Breast epithelium (tissue), 3 donors: ENCODE data around the gene CRYBB3.

Source experiments
- POLR2A ChIP-seq: fragments of 450-650 bp; IDR thresholded peaks from one replicate; pipeline ENCODE4 v1.6.1; 2016; ENCODE audit warnings: antibody characterized with exemption, mild to moderate bottlenecking, moderate library complexity
- POLR2AphosphoS5 ChIP-seq, 3 donors: sonication (generic); formaldehyde crosslinking; IDR thresholded peaks; one replicate each; pipeline ENCODE4 v1.6.1; 2017; ENCODE audit warnings: antibody characterized with exemption in 3 of 3
- TF ChIP-seq, protein P1 (sequence below), 3 donors: fragments of 450-650 bp; IDR thresholded peaks; one replicate each; pipeline ENCODE4 v1.5.1; 2016 to 2017; ENCODE audit warnings: antibody characterized with exemption in 3 of 3, mild to moderate bottlenecking in 3 of 3, moderate library complexity in 3 of 3

DNA sequence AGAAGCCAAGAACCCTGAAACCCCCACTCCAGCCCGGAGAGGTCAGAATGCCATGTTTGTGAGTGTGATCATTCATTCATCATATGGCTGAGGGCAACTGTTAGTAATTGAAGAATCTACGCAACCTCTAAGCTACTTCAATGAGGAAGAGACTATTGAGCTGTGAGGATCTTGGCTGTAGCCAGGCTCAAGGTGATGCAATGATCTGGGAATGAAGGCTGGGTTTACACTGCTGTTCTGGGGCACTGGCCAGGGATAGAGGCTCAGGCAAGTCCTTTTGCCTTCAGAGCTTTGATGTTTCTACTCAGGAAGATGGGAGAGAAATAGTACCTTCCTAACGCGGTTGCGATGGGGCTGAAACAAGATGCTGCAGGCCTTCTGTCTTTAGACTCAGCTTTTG is 32.6 kb downstream of the CRYBB3 start:
- TF ChIP-seq POLR2A (no peak), POLR2AphosphoS5 (IDR thresholded peaks at IDR 0.05) (no peak)
- TF ChIP-seq, protein P1, sequence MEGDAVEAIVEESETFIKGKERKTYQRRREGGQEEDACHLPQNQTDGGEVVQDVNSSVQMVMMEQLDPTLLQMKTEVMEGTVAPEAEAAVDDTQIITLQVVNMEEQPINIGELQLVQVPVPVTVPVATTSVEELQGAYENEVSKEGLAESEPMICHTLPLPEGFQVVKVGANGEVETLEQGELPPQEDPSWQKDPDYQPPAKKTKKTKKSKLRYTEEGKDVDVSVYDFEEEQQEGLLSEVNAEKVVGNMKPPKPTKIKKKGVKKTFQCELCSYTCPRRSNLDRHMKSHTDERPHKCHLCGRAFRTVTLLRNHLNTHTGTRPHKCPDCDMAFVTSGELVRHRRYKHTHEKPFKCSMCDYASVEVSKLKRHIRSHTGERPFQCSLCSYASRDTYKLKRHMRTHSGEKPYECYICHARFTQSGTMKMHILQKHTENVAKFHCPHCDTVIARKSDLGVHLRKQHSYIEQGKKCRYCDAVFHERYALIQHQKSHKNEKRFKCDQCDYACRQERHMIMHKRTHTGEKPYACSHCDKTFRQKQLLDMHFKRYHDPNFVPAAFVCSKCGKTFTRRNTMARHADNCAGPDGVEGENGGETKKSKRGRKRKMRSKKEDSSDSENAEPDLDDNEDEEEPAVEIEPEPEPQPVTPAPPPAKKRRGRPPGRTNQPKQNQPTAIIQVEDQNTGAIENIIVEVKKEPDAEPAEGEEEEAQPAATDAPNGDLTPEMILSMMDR (IDR thresholded peaks at IDR 0.05): no peak
